Eye (tissue), 1 donor: Measurements from ENCODE around the gene COL25A1.
A peak's percentile ranks its signal among the peaks of the same experiment; 100 is the strongest.
"Not testable (repeated sequence)": the region's sequence is repeated elsewhere in the genome, so short reads cannot be mapped to it uniquely, and the experiment has no call there.

Experiments used
- DNase-seq: peaks from one replicate; pipeline ENCODE4 v3.0.0-alpha.2; 2015

Gene COL25A1

GRCh38 chr4:109043286-109043685, 259.2 kb downstream of the COL25A1 start:
- no peak for DNase-seq

- DNase-seq, result no peak
These were observed 260.7 kb downstream of the COL25A1 start for GRCh38 chr4:109041463-109042360.

- DNase-seq, result no peak
These were observed 262.0 kb downstream of the COL25A1 start for GRCh38 chr4:109040441-109040840.

- no peak for DNase-seq
These were observed 265.4 kb downstream of the COL25A1 start for GRCh38 chr4:109037026-109037425.

GRCh38 chr4:109033993-109034392, 268.5 kb downstream of the COL25A1 start:
- DNase-seq, result no peak

- DNase-seq, result peak; percentile 77
These were observed 269.8 kb downstream of the COL25A1 start for GRCh38 chr4:109032671-109033070.

- DNase-seq, result no peak
These were observed 272.5 kb downstream of the COL25A1 start for GRCh38 chr4:109029987-109030386.

- no peak for DNase-seq
These were observed 275.4 kb downstream of the COL25A1 start for GRCh38 chr4:109027016-109027500.

- no peak for DNase-seq
These were observed 275.9 kb downstream of the COL25A1 start for GRCh38 chr4:109026588-109026987.

- DNase-seq, result peak; percentile 31
These were observed 276.9 kb downstream of the COL25A1 start for GRCh38 chr4:109025471-109026076.

GRCh38 chr4:109022961-109023360, 279.5 kb downstream of the COL25A1 start:
- no peak for DNase-seq

- DNase-seq, result not testable (repeated sequence)
These were observed 280.8 kb downstream of the COL25A1 start for GRCh38 chr4:109021630-109022029.

- DNase-seq, result no peak
These were observed 281.6 kb downstream of the COL25A1 start for GRCh38 chr4:109020861-109021260.

GRCh38 chr4:109016200-109016599, 286.3 kb downstream of the COL25A1 start:
- no peak for DNase-seq

- DNase-seq, result no peak
These were observed 287.0 kb downstream of the COL25A1 start for GRCh38 chr4:109015413-109015810.

- no peak for DNase-seq
These were observed 287.7 kb downstream of the COL25A1 start for GRCh38 chr4:109014593-109015412.

GRCh38 chr4:109012286-109012880, 290.1 kb downstream of the COL25A1 start:
- DNase-seq, result no peak

- DNase-seq, result no peak
These were observed 291.0 kb downstream of the COL25A1 start for GRCh38 chr4:109011241-109012026.

GRCh38 chr4:109010521-109010920, 291.9 kb downstream of the COL25A1 start:
- no peak for DNase-seq

GRCh38 chr4:109009909-109010308, 292.5 kb downstream of the COL25A1 start:
- peak; percentile 71 for DNase-seq

- DNase-seq, result no peak
These were observed 294.5 kb downstream of the COL25A1 start for GRCh38 chr4:109007976-109008375.

GRCh38 chr4:109005523-109005922, 296.9 kb downstream of the COL25A1 start:
- DNase-seq, result no peak
